Stimulated activated CD8-positive, alpha-beta memory T cell treated with anti-CD3 and anti-CD28 coated beads, Interleukin-4, amount 100 ng/mL, for 4 hours (primary cell): ENCODE measurements around the gene RAB35.

Source experiments
- DNase-seq, 2 donors: peaks; one replicate each; pipeline ENCODE4 v3.0.0-alpha.2; 2020; ENCODE audit warnings: low read depth in 2 of 2, low spot score in 1 of 2

RAB35 gene

GRCh38 chr12:120103371-120103770 lies 13.2 kb downstream of the RAB35 start:
- no peak for DNase-seq

GRCh38 chr12:120103044-120103338 lies 13.6 kb downstream of the RAB35 start:
- no peak for DNase-seq

GRCh38 chr12:120102189-120103043 lies 14.1 kb downstream of the RAB35 start:
- DNase-seq = no peak

- no peak for DNase-seq
These were observed 14.9 kb downstream of the RAB35 start for GRCh38 chr12:120101617-120102016.

GRCh38 chr12:120101182-120101581 lies 15.4 kb downstream of the RAB35 start:
- no peak for DNase-seq

GRCh38 chr12:120100630-120101029 lies 15.9 kb downstream of the RAB35 start:
- no peak for DNase-seq

GRCh38 chr12:120099738-120100137 lies 16.8 kb downstream of the RAB35 start:
- DNase-seq = no peak

GRCh38 chr12:120098756-120099470 lies 17.6 kb downstream of the RAB35 start:
- DNase-seq = no peak

- no peak for DNase-seq
These were observed 19.8 kb downstream of the RAB35 start for GRCh38 chr12:120096671-120097202.

GRCh38 chr12:120095736-120096135 lies 20.8 kb downstream of the RAB35 start:
- DNase-seq = no peak

GRCh38 chr12:120095331-120095730 lies 21.2 kb downstream of the RAB35 start:
- no peak for DNase-seq

- no peak for DNase-seq
These were observed 22.1 kb downstream of the RAB35 start for GRCh38 chr12:120094485-120094884.

GRCh38 chr12:120093592-120094355 lies 22.8 kb downstream of the RAB35 start:
- no peak for DNase-seq

GRCh38 chr12:120093336-120093591 lies 23.3 kb downstream of the RAB35 start:
- no peak for DNase-seq

GRCh38 chr12:120092551-120093335 lies 23.8 kb downstream of the RAB35 start:
- no peak for DNase-seq

- no peak for DNase-seq
These were observed 25.0 kb downstream of the RAB35 start for GRCh38 chr12:120091371-120092090.

GRCh38 chr12:120090626-120091295 lies 25.8 kb downstream of the RAB35 start:
- no peak for DNase-seq

GRCh38 chr12:120090206-120090605 lies 26.3 kb downstream of the RAB35 start:
- DNase-seq = no peak

GRCh38 chr12:120089796-120090195 lies 26.8 kb downstream of the RAB35 start:
- DNase-seq = no peak

GRCh38 chr12:120089105-120089504 lies 27.4 kb downstream of the RAB35 start:
- DNase-seq = no peak
